ENCODE results near the gene PDIA6. TPM values are rescaled to one million over a fixed set of nuclear protein-coding genes. Genes with fewer than 3 reads are reported as not detected.
A peak's percentile ranks its signal among the peaks of the same experiment; 100 is the strongest.
"Not testable (repeated sequence)": the region's sequence is repeated elsewhere in the genome, so short reads cannot be mapped to it uniquely, and the experiment has no call there.

PDIA6 gene
- total RNA-seq, 1 donor from 2014 or later = 346 TPM

DNA sequence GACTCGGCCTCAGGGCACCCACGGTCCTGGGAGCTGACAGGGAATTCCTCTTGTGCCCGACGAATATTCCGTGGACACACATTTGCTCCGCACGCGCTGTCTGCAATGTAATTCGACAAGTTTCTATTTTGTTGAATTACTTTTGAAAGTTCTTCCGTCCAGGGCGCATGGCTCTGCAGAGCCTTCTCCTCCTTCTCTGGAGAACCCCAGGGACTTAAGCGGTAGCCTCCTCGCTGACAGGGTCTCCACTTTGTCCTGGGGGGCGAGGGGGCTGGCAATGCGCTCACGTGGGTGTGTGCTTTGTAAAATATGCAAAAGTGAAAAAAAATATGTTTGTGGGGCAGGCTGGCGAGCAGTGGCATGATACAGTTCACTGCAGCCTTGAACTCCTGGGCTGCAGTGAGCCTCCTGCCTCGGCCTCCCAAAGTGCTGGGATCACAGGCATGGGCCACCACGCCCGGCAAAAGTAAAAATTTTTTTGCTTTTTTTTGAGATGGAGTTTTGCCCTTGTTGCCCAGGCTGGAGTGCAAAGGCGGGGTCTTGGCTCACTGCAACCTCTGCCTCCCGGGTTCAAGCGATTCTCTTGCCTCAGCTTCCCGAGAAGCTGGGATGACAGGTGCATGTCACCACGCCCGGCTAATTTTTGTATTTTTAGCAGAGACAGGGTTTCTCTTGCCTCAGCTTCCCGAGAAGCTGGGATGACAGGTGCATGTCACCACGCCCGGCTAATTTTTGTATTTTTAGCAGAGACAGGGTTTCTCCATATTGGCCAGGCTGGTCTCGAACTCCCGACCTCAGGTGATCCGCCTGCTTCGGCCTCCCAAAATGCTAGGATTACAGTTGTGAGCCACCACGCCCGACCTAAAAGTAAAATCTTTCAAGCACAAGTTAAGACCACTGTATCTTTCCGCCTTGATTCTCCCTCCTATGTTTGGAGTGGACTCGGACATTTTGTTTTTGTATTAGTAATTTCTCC, 866 bp upstream of the PDIA6 start:
- H3K36me3 ChIP-seq (ENCODE audit: insufficient read depth, low read length); DNase-seq (ENCODE audit: low read depth); FAIRE-seq; H3K27ac Mint-ChIP-seq (ENCODE audit: unreplicated experiment); H3K9me3 Mint-ChIP-seq (ENCODE audit: unreplicated experiment); H3K27me3 ChIP-seq (ENCODE audit: insufficient read depth, low read length); H3K36me3 Mint-ChIP-seq (ENCODE audit: low read depth, unreplicated experiment); H3K27me3 Mint-ChIP-seq (ENCODE audit: low read depth, unreplicated experiment); H3K9me3 ChIP-seq (ENCODE audit: insufficient read depth, low read depth, low read length): not testable (repeated sequence)
- Histone ChIP-seq H3K27ac (ENCODE audit: low read depth, low read length) (peak overlapping the region; percentile 21), H3K4me3 (ENCODE audit: insufficient read depth, low read depth, low read length) (peak overlapping the region; percentile 53), H2AFZ (ENCODE audit: low read depth, low read length) (peak overlapping the region; percentile 96), H3K9ac (ENCODE audit: low read length) (peak overlapping the region; percentile 73), H4K20me1 (ENCODE audit: insufficient read depth, low read length) (peaks cover 33% of the 10 kb centered on the region), H3K4me1 (ENCODE audit: insufficient read depth, low read length) (peaks cover 14% of the 10 kb centered on the region), H3K79me2 (ENCODE audit: insufficient read depth, low read length) (peaks cover 40% of the 10 kb centered on the region), H3K4me2 (ENCODE audit: low read length) (peak overlapping the region; percentile 96)
- peak overlapping the region; percentile 79 for H3K4me3 Mint-ChIP-seq (ENCODE audit: unreplicated experiment)
- peaks cover 15% of the 10 kb centered on the region for H3K4me1 Mint-ChIP-seq (ENCODE audit: low read depth, unreplicated experiment)

DNA sequence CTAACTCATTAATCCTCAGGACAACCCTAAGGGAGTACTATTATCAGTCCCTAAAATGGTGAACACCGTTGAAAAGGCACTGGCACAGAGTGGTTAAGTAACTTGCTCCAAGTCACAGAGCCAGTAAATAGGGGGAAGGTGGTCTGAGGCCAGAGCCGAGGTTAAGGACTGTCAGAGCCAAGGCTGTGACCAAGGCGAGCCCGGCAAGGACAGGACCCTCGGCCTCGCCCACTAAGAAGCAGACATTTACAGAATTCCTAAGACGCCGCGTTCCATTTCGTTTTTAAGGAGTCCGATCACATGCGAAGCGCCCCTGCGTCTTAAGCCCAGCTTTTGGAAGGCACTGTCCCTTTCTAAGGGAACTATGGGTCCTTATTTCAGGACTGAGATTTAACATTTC, 1.1 kb downstream of the PDIA6 start:
- Histone ChIP-seq H3K4me2 (ENCODE audit: low read length) (peak overlapping the region; percentile 96), H4K20me1 (ENCODE audit: insufficient read depth, low read length) (peaks cover 53% of the 10 kb centered on the region), H3K4me3 (ENCODE audit: insufficient read depth, low read depth, low read length) (peak overlapping the region; percentile 80), H3K9ac (ENCODE audit: low read length) (peak overlapping the region; percentile 92), H3K4me1 (ENCODE audit: insufficient read depth, low read length) (peaks cover 14% of the 10 kb centered on the region), H3K79me2 (ENCODE audit: insufficient read depth, low read length) (peaks cover 60% of the 10 kb centered on the region), H3K9me3 (ENCODE audit: insufficient read depth, low read depth, low read length) (no peaks in the 10 kb centered on the region), H2AFZ (ENCODE audit: low read depth, low read length) (no peak overlapping the region), H3K27ac (ENCODE audit: low read depth, low read length) (peak overlapping the region; percentile 80), H3K27me3 (ENCODE audit: insufficient read depth, low read length) (no peaks in the 10 kb centered on the region), H3K36me3 (ENCODE audit: insufficient read depth, low read length) (no peaks in the 10 kb centered on the region)
- DNase-seq (ENCODE audit: low read depth) (no peak), FAIRE-seq (no peak)
- H3K27ac Mint-ChIP-seq (ENCODE audit: unreplicated experiment) = peak overlapping the region; percentile 93
- H3K4me3 Mint-ChIP-seq (ENCODE audit: unreplicated experiment) = peak overlapping the region; percentile 96
- no peaks in the 10 kb centered on the region for H3K36me3 Mint-ChIP-seq (ENCODE audit: low read depth, unreplicated experiment)
- peaks cover 2% of the 10 kb centered on the region for H3K27me3 Mint-ChIP-seq (ENCODE audit: low read depth, unreplicated experiment)
- TF ChIP-seq EZH2 (IDR thresholded peaks at IDR 0.05; ENCODE audit: insufficient read depth, low read length) = no peak
- H3K9me3 Mint-ChIP-seq (ENCODE audit: unreplicated experiment) = no peaks in the 10 kb centered on the region
- H3K4me1 Mint-ChIP-seq (ENCODE audit: low read depth, unreplicated experiment) = peaks cover 15% of the 10 kb centered on the region

DNA sequence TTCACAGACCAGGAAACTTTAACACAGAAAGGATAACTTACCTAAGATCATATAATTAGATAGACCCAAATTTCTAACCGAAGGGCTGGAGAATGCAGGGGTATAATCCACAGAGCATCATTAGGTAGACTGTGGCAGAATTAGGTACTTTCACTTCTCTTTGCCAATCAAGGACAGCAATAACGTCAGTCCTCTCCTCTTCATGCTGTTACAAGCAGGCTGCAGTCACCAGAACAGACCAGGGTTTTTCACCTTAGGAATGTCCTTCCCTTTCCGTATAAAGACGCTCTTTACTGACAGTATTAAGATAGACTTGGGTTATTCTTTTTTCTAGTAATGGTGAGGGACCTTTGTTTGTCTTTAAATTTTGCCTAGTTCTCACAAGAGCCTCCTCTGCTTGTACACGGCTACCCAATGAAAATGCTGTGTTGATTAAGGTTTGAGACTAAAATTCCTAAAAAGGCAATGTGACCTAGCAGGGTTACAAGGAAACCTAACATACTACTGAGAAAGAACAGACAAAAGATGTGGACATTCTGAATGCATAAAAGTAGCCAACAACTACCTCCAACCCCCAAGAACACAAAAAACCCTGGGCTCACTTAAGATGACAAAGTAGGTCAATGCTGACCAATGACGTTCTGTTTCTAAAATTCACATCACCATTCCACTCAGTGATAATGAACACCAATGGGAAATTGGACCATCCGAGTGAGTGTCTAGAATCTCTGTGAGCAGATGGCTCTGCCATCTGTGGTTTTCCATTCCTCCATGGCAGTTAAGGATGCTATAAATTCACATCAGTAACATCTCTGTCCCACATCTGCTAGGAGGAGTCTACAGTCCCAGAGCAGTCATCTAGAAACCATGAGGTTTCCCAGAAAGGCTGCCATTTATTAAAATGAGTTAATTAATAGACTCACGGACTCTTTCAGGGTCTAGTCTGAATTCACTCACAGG, 2.1 kb downstream of the PDIA6 start:
- Histone ChIP-seq H2AFZ (ENCODE audit: low read depth, low read length) (no peak overlapping the region), H4K20me1 (ENCODE audit: insufficient read depth, low read length) (peaks cover 60% of the 10 kb centered on the region), H3K27me3 (ENCODE audit: insufficient read depth, low read length) (no peaks in the 10 kb centered on the region), H3K79me2 (ENCODE audit: insufficient read depth, low read length) (peaks cover 67% of the 10 kb centered on the region), H3K36me3 (ENCODE audit: insufficient read depth, low read length) (no peaks in the 10 kb centered on the region), H3K9ac (ENCODE audit: low read length) (peak overlapping the region; percentile 92), H3K4me2 (ENCODE audit: low read length) (peak overlapping the region; percentile 96), H3K4me1 (ENCODE audit: insufficient read depth, low read length) (peaks cover 14% of the 10 kb centered on the region), H3K9me3 (ENCODE audit: insufficient read depth, low read depth, low read length) (no peaks in the 10 kb centered on the region), H3K27ac (ENCODE audit: low read depth, low read length) (peak overlapping the region; percentile 80), H3K4me3 (ENCODE audit: insufficient read depth, low read depth, low read length) (peak overlapping the region; percentile 80)
- H3K27me3 Mint-ChIP-seq (ENCODE audit: low read depth, unreplicated experiment) = no peaks in the 10 kb centered on the region
- DNase-seq (ENCODE audit: low read depth) (peak; percentile 35), FAIRE-seq (no peak)
- peaks cover 15% of the 10 kb centered on the region for H3K4me1 Mint-ChIP-seq (ENCODE audit: low read depth, unreplicated experiment)
- peak overlapping the region; percentile 53 for H3K27ac Mint-ChIP-seq (ENCODE audit: unreplicated experiment)
- no peaks in the 10 kb centered on the region for H3K36me3 Mint-ChIP-seq (ENCODE audit: low read depth, unreplicated experiment)
- no peaks in the 10 kb centered on the region for H3K9me3 Mint-ChIP-seq (ENCODE audit: unreplicated experiment)
- H3K4me3 Mint-ChIP-seq (ENCODE audit: unreplicated experiment) = peak overlapping the region; percentile 96
- no peak for TF ChIP-seq EZH2 (IDR thresholded peaks at IDR 0.05; ENCODE audit: insufficient read depth, low read length)
- TF ChIP-seq, protein P1, sequence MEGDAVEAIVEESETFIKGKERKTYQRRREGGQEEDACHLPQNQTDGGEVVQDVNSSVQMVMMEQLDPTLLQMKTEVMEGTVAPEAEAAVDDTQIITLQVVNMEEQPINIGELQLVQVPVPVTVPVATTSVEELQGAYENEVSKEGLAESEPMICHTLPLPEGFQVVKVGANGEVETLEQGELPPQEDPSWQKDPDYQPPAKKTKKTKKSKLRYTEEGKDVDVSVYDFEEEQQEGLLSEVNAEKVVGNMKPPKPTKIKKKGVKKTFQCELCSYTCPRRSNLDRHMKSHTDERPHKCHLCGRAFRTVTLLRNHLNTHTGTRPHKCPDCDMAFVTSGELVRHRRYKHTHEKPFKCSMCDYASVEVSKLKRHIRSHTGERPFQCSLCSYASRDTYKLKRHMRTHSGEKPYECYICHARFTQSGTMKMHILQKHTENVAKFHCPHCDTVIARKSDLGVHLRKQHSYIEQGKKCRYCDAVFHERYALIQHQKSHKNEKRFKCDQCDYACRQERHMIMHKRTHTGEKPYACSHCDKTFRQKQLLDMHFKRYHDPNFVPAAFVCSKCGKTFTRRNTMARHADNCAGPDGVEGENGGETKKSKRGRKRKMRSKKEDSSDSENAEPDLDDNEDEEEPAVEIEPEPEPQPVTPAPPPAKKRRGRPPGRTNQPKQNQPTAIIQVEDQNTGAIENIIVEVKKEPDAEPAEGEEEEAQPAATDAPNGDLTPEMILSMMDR (IDR thresholded peaks at IDR 0.05; ENCODE audit: insufficient read depth, low read depth, low read length) = no peak

Measured in astrocyte (in vitro differentiated cells and primary cell).